H1 (cell line): Measurements from ENCODE around the gene SLC7A14. TPM values are rescaled to one million over a fixed set of nuclear protein-coding genes. Genes with fewer than 3 reads are reported as not detected.

ENCODE experiments used
- CTCF ChIA-PET: fragments of 300-600 bp; sonication (Branson Sonifier 250); formaldehyde crosslinking; loops from one replicate; lab custom pipeline; 2021; ENCODE audit not compliant: partially characterized antibody; lab: Charles Lee
- POLR2A ChIA-PET: fragments of 300-600 bp; sonication (Branson Sonifier 250); formaldehyde crosslinking; loops from one replicate; lab custom pipeline; 2021; ENCODE audit warnings: inconsistent platforms; ENCODE audit not compliant: partially characterized antibody; lab: Charles Lee
- DNase-seq, 2 experiments: peaks; one replicate each; pipeline versions ENCODE4 v3.0.0 to v3.0.0-alpha.2; 2010 to 2022; ENCODE audit warnings: low spot score in 2 of 2, low read depth in 1 of 2, mixed read lengths in 1 of 2
- FAIRE-seq: peaks from 2 replicates; lab custom pipeline; 2011; peaks lifted over from hg19 to GRCh38; lab: Jason Lieb, UNC
- H2AFZ ChIP-seq: 2 replicates; pipeline ENCODE4 v1.8.1; 2012; ENCODE audit warnings: low read length, inconsistent platforms
- H2AK5ac ChIP-seq: 2 replicates; pipeline ENCODE4 v1.6.1; 2013; ENCODE audit warnings: low read depth, low read length
- H2BK120ac ChIP-seq: replicated peaks from 2 replicates; pipeline ENCODE3; 2013; ENCODE audit warnings: low read depth, low read length, inconsistent platforms
- H2BK12ac ChIP-seq: 2 replicates; pipeline ENCODE4 v1.6.1; 2013; ENCODE audit warnings: low read depth, low read length
- H2BK15ac ChIP-seq: 2 replicates; pipeline ENCODE4 v1.6.1; 2013; ENCODE audit warnings: low read length
- H2BK20ac ChIP-seq: 2 replicates; pipeline ENCODE4 v1.6.1; 2013; ENCODE audit warnings: low read length
- H2BK5ac ChIP-seq: 2 replicates; pipeline ENCODE4 v1.6.1; 2013; ENCODE audit warnings: low read depth, low read length
- H3K14ac ChIP-seq: 2 replicates; pipeline ENCODE4 v1.6.1; 2013; ENCODE audit warnings: inconsistent platforms; ENCODE audit not compliant: insufficient read length
- H3K18ac ChIP-seq: 2 replicates; pipeline ENCODE4 v1.6.1; 2013; ENCODE audit warnings: low read length; ENCODE audit errors: extremely low read depth
- H3K23ac ChIP-seq: 2 replicates; pipeline ENCODE4 v1.6.1; 2013; ENCODE audit warnings: inconsistent platforms; ENCODE audit not compliant: insufficient read length
- H3K23me2 ChIP-seq: 2 replicates; pipeline ENCODE4 v1.6.1; 2013; ENCODE audit warnings: low read depth, low read length
- H3K27ac ChIP-seq: 2 replicates; pipeline ENCODE4 v1.6.1; 2011; ENCODE audit warnings: low read depth, low read length, inconsistent platforms
- H3K27me3 ChIP-seq, 4 experiments: replicated peaks in 1 of 4; 1 replicate in 1 of 4; 2 replicates in 3 of 4; pipeline versions ENCODE4 v1.6.1 to v1.8.1; 2011 to 2013; ENCODE audit warnings: low read length in 3 of 4, mild to moderate bottlenecking in 3 of 4, inconsistent platforms in 2 of 4, mixed read lengths in 2 of 4, moderate library complexity in 1 of 4; ENCODE audit not compliant: control insufficient read depth in 3 of 4, insufficient read depth in 3 of 4; ENCODE audit errors: extremely low read depth in 1 of 4
- H3K36me3 ChIP-seq, 4 experiments: 2 replicates each; pipeline versions ENCODE4 v1.6.1 to v1.8.1; 2011 to 2013; ENCODE audit warnings: mild to moderate bottlenecking in 4 of 4, low read length in 3 of 4, moderate library complexity in 2 of 4, control low read depth in 1 of 4, inconsistent platforms in 1 of 4; ENCODE audit not compliant: insufficient read depth in 4 of 4, control insufficient read depth in 2 of 4
- H3K4ac ChIP-seq: replicated peaks from 2 replicates; pipeline ENCODE3; 2013; ENCODE audit warnings: low read length, low read depth, mixed read lengths, inconsistent platforms; ENCODE audit not compliant: insufficient read length
- H3K4me1 ChIP-seq, 4 experiments: replicated peaks in 1 of 4; 1 replicate in 1 of 4; 2 replicates in 3 of 4; pipeline versions ENCODE4 v1.6.1 to v1.8.1; 2011 to 2013; ENCODE audit warnings: low read length in 3 of 4, inconsistent platforms in 2 of 4, mixed read lengths in 1 of 4; ENCODE audit not compliant: insufficient read depth in 4 of 4, control insufficient read depth in 3 of 4
- H3K4me2 ChIP-seq, 2 experiments: 2 replicates each; pipeline versions ENCODE4 v1.6.1 to v1.8.1; 2011 to 2013; ENCODE audit warnings: low read depth in 2 of 2, low read length in 2 of 2, control low read depth in 1 of 2, inconsistent platforms in 1 of 2, mild to moderate bottlenecking in 1 of 2; ENCODE audit not compliant: insufficient read depth in 1 of 2
- H3K4me3 ChIP-seq, 4 experiments: fragments of 200-600, 300-600 bp in 1 of 4; sonication (generic), shearing (Covaris generic), sonication (Bioruptor Twin) in 1 of 4; 2 replicates each; pipeline versions ENCODE4 v1.5.1 to v1.8.1; 2011 to 2016; ENCODE audit warnings: low read length in 4 of 4, low read depth in 3 of 4, control low read depth in 2 of 4, inconsistent platforms in 2 of 4, mild to moderate bottlenecking in 2 of 4, mixed read lengths in 1 of 4, moderate library complexity in 1 of 4; ENCODE audit not compliant: insufficient read depth in 2 of 4; ENCODE audit errors: extremely low read depth in 1 of 4
- H3K56ac ChIP-seq: replicated peaks from 2 replicates; pipeline ENCODE3; 2013; ENCODE audit warnings: low read depth, mild to moderate bottlenecking, mixed read lengths, low read length, inconsistent platforms; ENCODE audit not compliant: insufficient read length
- H3K79me1 ChIP-seq: 2 replicates; pipeline ENCODE4 v1.6.1; 2013; ENCODE audit warnings: low read depth, low read length, control low read depth
- H3K79me2 ChIP-seq, 2 experiments: 2 replicates each; pipeline versions ENCODE4 v1.6.1 to v1.8.1; 2012 to 2013; ENCODE audit warnings: low read length in 2 of 2, mild to moderate bottlenecking in 2 of 2, inconsistent platforms in 1 of 2; ENCODE audit not compliant: insufficient read depth in 2 of 2, control insufficient read depth in 1 of 2
- H3K9ac ChIP-seq, 4 experiments: replicated peaks in 1 of 4; 1 replicate in 1 of 4; 2 replicates in 3 of 4; pipeline versions ENCODE4 v1.6.1 to v1.8.1; 2011 to 2013; ENCODE audit warnings: low read depth in 3 of 4, low read length in 3 of 4, control low read depth in 2 of 4, mild to moderate bottlenecking in 2 of 4, moderate library complexity in 2 of 4, inconsistent platforms in 1 of 4; ENCODE audit errors: extremely low read depth in 1 of 4
- H3K9me3 ChIP-seq, 2 experiments: 2 replicates each; pipeline versions ENCODE4 v1.6.1 to v1.8.1; 2012 to 2013; ENCODE audit warnings: mild to moderate bottlenecking in 2 of 2, moderate library complexity in 2 of 2, control low read depth in 1 of 2, inconsistent platforms in 1 of 2, low read depth in 1 of 2, low read length in 1 of 2, mixed read lengths in 1 of 2; ENCODE audit not compliant: insufficient read depth in 2 of 2
- H4K20me1 ChIP-seq, 2 experiments: replicated peaks in 1 of 2; 2 replicates each; pipeline versions ENCODE3 to v1.8.1; 2011 to 2013; ENCODE audit warnings: inconsistent platforms in 2 of 2, low read length in 2 of 2, mild to moderate bottlenecking in 1 of 2; ENCODE audit not compliant: insufficient read depth in 2 of 2, control insufficient read depth in 1 of 2
- H4K5ac ChIP-seq: 2 replicates; pipeline ENCODE4 v1.6.1; 2013; ENCODE audit warnings: low read length, low read depth, mixed read lengths, inconsistent platforms; ENCODE audit not compliant: insufficient read length
- H4K8ac ChIP-seq: 2 replicates; pipeline ENCODE4 v1.8.0; 2013; ENCODE audit warnings: mild to moderate bottlenecking, moderate library complexity, low read length, inconsistent platforms; ENCODE audit not compliant: insufficient read depth; ENCODE audit errors: extremely low read depth
- H4K91ac ChIP-seq: replicated peaks from 2 replicates; pipeline ENCODE3; 2013; ENCODE audit warnings: low read length, mixed read lengths, inconsistent platforms; ENCODE audit not compliant: insufficient read length
- CBX5 ChIP-seq: fragments of 300-800, 300-1000 bp; sonication (generic); IDR thresholded peaks from 2 replicates; pipeline ENCODE4 v1.7.1; 2016; ENCODE audit warnings: antibody characterized with exemption, low read length, low read depth
- CBX8 ChIP-seq: fragments of 300-800, 300-1000 bp; sonication (generic); IDR thresholded peaks from 2 replicates; pipeline ENCODE4 v1.7.1; 2016; ENCODE audit warnings: low read depth, low read length, borderline replicate concordance
- GABPA ChIP-seq: IDR thresholded peaks from 2 replicates; pipeline ENCODE4 v1.6.1; 2011; ENCODE audit warnings: mild to moderate bottlenecking, low read length, moderate library complexity, borderline replicate concordance; ENCODE audit not compliant: insufficient read depth
- GTF2F1 ChIP-seq: IDR thresholded peaks from 2 replicates; pipeline ENCODE4 v1.6.1; 2012; ENCODE audit warnings: low read depth, low read length, improper control_type of control experiment, borderline replicate concordance
- HDAC6 ChIP-seq: IDR thresholded peaks from one replicate; pipeline ENCODE4 v1.7.1; 2012; ENCODE audit warnings: low read depth, mild to moderate bottlenecking, inconsistent platforms, low read length, moderate library complexity
- KDM5A ChIP-seq: fragments of 200-600 bp; IDR thresholded peaks from 2 replicates; pipeline ENCODE4 v1.7.1; 2012; ENCODE audit warnings: mild to moderate bottlenecking, low read length, inconsistent platforms, mixed read lengths
- MAX ChIP-seq: IDR thresholded peaks from 2 replicates; pipeline ENCODE4 v1.6.1; 2012; ENCODE audit warnings: inconsistent platforms
- NANOG ChIP-seq: IDR thresholded peaks from 2 replicates; pipeline ENCODE4 v1.6.1; 2011; ENCODE audit warnings: low read length, low read depth, mild to moderate bottlenecking, inconsistent platforms; ENCODE audit not compliant: insufficient read depth, poor library complexity, severe bottlenecking
- POLR2A ChIP-seq, 2 experiments: IDR thresholded peaks; 1 replicate in 1 of 2; 2 replicates in 1 of 2; pipeline ENCODE4 v1.6.1; 2011; ENCODE audit warnings: low read depth in 2 of 2, low read length in 2 of 2, mild to moderate bottlenecking in 2 of 2; ENCODE audit errors: control extremely low read depth in 1 of 2
- RNF2 ChIP-seq: fragments of 200-900, 300-1000 bp; sonication (generic); IDR thresholded peaks from 2 replicates; pipeline ENCODE4 v1.7.1; 2016; ENCODE audit warnings: borderline replicate concordance, low read depth, mild to moderate bottlenecking, antibody characterized with exemption, low read length; ENCODE audit not compliant: poor library complexity, severe bottlenecking; ENCODE audit errors: missing control alignments
- TBP ChIP-seq: IDR thresholded peaks from 2 replicates; pipeline ENCODE4 v1.6.1; 2011; ENCODE audit warnings: low read depth, low read length, improper control_type of control experiment
- TCF12 ChIP-seq: IDR thresholded peaks from 2 replicates; pipeline ENCODE4 v1.6.1; 2011; ENCODE audit warnings: low read depth, mild to moderate bottlenecking, low read length
- WGBS, 2 experiments: shearing (Covaris generic) in 1 of 2; methylation state at CpG; one replicate each; pipeline versions ENCODE4 v1.1.6 to v1.1.7; 2013 to 2015; ENCODE audit warnings: low lambda C conversion rate in 2 of 2, mixed read lengths in 2 of 2, inconsistent platforms in 1 of 2, low coverage in 1 of 2, missing lambda C conversion rate in 1 of 2; ENCODE audit not compliant: insufficient replicate concordance in 2 of 2, insufficient coverage in 1 of 2, insufficient read length in 1 of 2; ENCODE audit errors: extremely low coverage in 1 of 2, missing lambda C conversion rate in 1 of 2; 5-methylcytosine and 5-hydroxymethylcytosine counted together
- polyA plus RNA-seq, 7 experiments: library from polyadenylated mRNA; depleted of rRNA in 3 of 7; stranded (reverse) in 5 of 7; unstranded in 2 of 7; fragments of >200 nt in 5 of 7; fragments of 200-250 nt in 2 of 7; gene quantifications; 1 replicate in 5 of 7; 2 replicates in 1 of 7; 4 replicates in 1 of 7; pipeline versions ENCODE4 v1.2.1 to v1.2.3, GENCODE V29; 2011 to 2013; ENCODE audit warnings: missing spikeins in 2 of 7, mixed read lengths in 2 of 7
- total RNA-seq: library from RNA; stranded (reverse); fragmentation: NEBNext Ultra II Directional; extraction: Animal tissue kit (Norgen Biotek cat#: 25700); gene quantifications from 2 replicates; pipeline ENCODE4 v1.2.1, GENCODE V29; 2021

SLC7A14 gene
- total and polyA plus RNA-seq, 2 of the 8 experiments (the other 6 are each of a cell fraction or from before 2014, with no cell fraction given) = 0.21 to 0.95 TPM

- DNase-seq = no peak
- TF ChIP-seq NANOG (no peak), MAX (no peak), RNF2 (no peak), KDM5A (no peak), CBX5 (no peak), TCF12 (no peak), POLR2A (IDR thresholded peaks at IDR 0.05; ENCODE audit: control extremely low read depth in 1 of 2, low read depth in 2 of 2, low read length in 2 of 2) (no peak), GABPA (no peak), GTF2F1 (no peak), TBP (no peak), HDAC6 (no peak), CBX8 (no peak)
These were observed 156.8 kb downstream of the SLC7A14 start for GRCh38 chr3:170429050-170429449.

More at GRCh38 chr3:170429050-170429449, 156.8 kb downstream of the SLC7A14 start:
- no peaks in the 10 kb centered on the region for H3K79me2 ChIP-seq
- no peak overlapping the region for H3K23ac ChIP-seq
- no peak overlapping the region for H2BK5ac ChIP-seq
- H3K27ac ChIP-seq = no peak overlapping the region
- H3K79me1 ChIP-seq = no peaks in the 10 kb centered on the region
- H2BK120ac ChIP-seq = no peak overlapping the region
- no peak for FAIRE-seq
- no peak overlapping the region for H4K91ac ChIP-seq
- no peak overlapping the region for H4K8ac ChIP-seq
- no peak overlapping the region for H2AK5ac ChIP-seq
- H3K4me1 ChIP-seq = peaks cover 0 to 8% (median 0%) of the 10 kb centered on the region in 4 experiments; a peak in 2 of 7 replicates
- H3K4me2 ChIP-seq = no peak overlapping the region
- H3K14ac ChIP-seq = no peak overlapping the region
- no peaks in the 10 kb centered on the region for H3K9me3 ChIP-seq
- H3K4me3 ChIP-seq = no peak overlapping the region
- WGBS, 2 experiments = 81% methylated on average over 1 of the region's 1 CpG; no CpG with 5 or more reads in 1 of the 2 experiments
- no peak overlapping the region for H2BK20ac ChIP-seq
- H3K23me2 ChIP-seq = no peaks in the 10 kb centered on the region; the same call in 1 of the 2 replicates
- no peaks in the 10 kb centered on the region for H3K36me3 ChIP-seq
- H4K20me1 ChIP-seq = no peaks in the 10 kb centered on the region
- no peak overlapping the region for H2BK15ac ChIP-seq
- POLR2A ChIA-PET = no interaction called here
- no peak overlapping the region for H3K9ac ChIP-seq
- no peak overlapping the region for H4K5ac ChIP-seq
- no peaks in the 10 kb centered on the region; a peak in 1 of 7 replicates for H3K27me3 ChIP-seq
- no peak overlapping the region for H3K18ac ChIP-seq
- no peak overlapping the region for H2BK12ac ChIP-seq
- CTCF ChIA-PET = interaction anchor here (0.8 to 1.8 kb wide), 3 partner anchors 15 to 262 kb away, joined by 3 to 6 read pairs (median 3); no protein-coding TSS in a partner anchor
- no peak overlapping the region for H3K4ac ChIP-seq
- no peak overlapping the region for H3K56ac ChIP-seq
- H2AFZ ChIP-seq = no peak overlapping the region
